ENCODE data around the gene KRT7.
"Not testable (repeated sequence)": the region's sequence is repeated elsewhere in the genome, so short reads cannot be mapped to it uniquely, and the experiment has no call there.

Gene KRT7

DNA sequence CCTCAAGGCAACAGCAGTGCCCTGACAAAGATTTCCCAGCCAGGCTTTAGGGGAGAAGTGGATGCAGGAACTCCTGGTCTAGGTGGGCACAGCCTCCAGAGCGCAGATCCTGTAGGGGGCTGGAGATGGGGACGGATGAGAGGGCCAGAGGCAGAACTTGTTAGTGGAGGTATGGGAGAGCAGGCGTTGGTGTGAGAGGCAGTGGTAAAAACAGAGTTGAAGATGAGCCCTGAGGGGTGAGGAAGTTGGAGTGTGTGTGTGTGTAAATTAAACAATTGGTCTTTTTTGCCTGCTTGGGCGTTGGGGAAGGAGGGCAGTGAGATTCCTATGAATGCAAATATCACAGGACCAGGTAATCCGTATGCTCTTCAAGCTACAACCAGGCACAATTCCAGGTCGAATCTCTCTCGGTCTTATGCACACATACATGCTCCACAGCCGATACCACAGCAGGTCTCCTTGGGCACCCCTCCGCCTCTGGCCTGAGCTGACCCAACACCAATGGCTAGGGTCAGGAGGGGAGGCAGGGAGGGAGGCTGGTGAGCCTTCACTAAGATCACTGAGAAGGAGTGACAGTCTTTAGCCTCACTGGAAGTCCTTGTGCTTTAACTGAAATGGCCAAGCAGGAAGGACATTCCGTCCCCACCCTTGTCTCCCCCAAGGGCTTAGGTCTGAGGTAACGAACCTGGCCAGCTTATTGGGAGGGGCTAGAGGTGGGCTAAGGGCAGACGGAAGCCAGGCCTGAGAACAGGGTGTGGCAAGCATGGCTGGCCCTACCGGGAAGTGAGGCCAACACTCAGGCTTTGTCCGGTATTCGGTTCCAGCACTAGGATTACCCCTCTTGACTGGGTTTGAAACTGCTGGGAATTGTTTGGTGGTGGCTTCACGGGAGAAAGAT lies 1.5 kb upstream of the KRT7 start:
- no peak for DNase-seq

DNA sequence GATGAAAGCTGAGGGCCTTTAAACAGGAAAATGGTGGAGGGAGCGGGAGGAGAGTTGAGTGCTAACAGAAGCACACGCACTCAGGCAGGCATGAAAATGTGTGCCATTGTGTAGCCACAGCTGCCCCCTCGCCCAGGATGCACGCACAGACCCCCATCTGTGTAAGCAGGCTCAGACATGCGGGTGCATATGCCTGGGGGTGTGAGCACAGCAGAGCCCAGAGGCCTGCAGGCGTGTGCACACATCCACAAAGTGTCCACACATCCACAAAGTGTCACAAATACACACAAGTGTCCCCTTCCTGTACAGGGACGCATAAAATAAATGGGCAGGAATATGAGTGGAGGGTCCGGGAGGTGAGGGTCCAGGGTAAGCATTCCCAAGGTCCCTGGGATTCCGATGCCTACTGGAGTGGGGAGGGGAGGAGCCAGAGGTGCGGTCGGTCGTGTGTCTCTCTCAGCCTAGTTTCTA lies 805 bp upstream of the KRT7 start:
- no peak for DNase-seq

DNA sequence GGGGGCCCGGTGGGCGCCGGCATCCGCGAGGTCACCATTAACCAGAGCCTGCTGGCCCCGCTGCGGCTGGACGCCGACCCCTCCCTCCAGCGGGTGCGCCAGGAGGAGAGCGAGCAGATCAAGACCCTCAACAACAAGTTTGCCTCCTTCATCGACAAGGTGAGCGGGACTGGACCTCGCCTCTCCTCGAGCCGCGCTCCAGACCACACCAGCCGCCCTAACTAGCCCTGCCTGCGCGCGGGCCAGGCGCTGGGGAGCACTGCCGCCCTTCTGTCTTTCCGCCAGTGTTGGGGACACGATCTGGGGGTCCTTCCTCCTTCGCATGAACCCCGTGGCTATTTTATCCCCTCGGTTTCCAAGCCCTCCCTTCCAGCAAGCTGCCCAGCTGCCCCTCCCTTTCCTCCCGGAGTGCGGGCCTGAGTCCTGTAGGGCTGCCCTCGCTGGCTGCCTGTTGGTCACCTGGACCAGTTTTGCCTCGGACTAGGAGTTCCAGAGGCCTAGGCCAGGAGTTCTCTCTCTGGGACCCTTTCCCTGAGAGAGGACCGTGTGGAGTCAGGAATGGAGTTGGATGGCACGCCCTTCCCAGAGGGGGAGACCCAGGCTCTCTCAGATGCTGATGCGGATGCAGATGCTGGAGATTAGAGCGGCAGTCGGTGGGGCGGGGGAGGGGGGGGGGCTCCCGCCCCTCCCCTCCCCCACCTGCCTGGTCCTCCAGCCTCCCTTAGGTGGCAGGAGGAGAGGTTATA lies 592 bp downstream of the KRT7 start:
- no peak for DNase-seq

DNA sequence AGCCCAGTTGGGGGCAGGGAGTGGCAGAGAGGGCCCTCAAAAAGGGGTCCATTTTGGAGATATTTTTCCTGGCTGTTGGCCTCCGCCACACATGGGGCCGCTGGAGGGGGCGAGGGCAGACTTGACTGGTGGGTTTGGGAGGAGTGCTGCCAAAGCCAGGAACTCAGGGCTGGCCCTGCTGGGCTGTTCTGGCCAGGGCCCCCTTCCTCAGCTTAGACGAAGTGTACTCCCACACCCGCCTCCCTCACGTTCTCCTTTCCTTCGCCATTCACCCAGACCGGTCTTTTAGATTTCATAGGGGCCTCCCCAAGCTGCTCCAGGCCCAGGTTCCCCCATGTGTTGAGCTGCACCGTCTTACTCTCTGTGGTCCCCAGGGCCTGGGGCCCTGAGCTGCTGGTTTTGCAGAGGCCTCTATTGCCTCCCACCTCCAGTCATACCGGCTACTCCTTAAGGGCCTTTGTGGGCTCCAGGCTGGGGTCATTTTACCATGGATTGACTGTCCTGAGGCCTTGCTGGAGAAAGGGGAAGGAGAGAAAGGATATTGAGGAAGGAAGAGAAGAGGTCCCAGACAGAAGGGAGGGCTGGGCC lies 1.3 kb downstream of the KRT7 start:
- no peak for DNase-seq

DNA sequence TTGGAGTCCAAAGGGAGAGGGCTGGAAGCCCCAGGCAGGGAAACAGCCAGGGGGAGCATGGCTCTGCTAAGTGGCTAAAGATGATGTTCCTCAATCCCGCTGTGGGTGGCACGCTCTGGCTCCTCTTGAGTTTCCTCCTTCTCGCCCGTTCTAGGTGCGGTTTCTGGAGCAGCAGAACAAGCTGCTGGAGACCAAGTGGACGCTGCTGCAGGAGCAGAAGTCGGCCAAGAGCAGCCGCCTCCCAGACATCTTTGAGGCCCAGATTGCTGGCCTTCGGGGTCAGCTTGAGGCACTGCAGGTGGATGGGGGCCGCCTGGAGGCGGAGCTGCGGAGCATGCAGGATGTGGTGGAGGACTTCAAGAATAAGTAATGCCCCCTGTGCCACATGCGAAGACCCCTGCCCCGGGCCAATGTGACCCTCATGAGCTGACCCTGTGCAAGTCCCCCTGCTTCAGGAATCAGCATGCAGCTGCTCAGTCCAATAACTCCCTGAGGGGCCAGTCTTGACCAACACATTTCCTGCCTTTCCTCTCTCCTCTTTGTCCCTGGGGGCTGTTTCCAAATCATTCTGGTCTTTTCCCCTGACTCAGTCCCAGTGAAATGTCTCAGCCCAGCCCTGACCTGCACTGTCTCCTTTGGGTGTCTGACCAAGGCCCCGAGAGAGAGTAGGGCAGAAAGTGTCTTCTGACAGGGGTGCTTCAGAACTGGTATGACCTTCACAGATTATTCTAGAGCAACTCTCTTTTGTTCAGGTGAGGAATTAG lies 2.1 kb downstream of the KRT7 start:
- no peak for DNase-seq

DNA sequence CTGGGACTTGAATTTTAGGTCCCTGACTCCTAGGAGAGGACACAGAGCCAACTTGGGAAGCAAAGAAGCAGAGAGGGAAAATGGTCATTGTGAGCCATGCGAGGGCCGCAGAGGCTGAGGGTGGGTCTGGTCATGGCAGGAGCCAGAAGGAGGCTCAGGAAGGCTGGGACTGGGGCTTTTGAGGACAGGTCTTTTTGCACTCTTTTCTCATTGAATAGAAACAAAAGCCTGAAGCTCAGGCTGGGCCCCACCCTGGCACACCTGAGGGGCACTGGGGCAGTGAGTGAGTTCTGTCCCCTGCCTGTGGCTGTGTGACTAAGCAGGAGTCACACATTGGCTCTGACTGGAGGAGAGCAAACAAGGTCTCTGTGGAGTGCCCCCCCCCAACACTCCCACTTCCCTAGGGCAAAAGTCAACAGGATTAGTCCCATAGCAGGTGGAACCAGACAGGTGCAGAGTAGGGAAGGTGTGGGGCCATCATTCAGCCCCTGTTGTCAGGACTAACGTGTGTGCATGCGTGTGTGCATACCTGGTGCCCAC lies 2.8 kb downstream of the KRT7 start:
- no peak for DNase-seq

DNA sequence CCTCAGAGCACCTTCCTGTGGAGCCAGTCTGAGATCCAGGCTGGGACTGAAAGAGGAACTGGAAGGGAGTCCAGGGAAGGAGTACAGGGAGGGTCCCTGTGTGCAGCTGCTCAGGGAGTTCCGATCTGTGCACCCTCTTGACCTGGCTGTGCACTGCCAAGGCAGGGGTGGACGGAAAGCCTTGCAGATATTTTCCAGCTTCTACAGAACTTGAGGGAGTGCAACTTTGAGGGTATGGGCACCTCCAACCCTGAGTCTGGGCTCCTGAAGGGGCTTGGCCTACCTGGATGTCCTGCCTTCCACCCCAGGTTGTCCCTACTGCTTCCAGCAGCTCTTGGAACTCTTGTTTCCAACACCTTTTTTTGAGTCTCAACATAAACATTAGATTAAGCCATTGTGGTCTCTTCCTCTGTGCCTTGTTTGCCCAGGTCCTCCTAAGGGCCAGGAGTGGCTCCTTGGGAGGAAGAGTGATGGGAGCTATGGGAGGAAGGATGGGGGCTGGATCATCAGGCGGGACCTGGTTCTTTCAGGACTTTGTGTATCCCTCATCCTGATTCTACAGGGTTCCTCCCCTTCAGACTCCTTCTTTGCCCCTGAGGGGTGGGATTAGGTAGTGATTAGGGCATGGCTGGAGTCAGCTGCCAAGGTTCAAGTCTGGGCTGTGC lies 3.5 kb downstream of the KRT7 start:
- DNase-seq: no peak

DNA sequence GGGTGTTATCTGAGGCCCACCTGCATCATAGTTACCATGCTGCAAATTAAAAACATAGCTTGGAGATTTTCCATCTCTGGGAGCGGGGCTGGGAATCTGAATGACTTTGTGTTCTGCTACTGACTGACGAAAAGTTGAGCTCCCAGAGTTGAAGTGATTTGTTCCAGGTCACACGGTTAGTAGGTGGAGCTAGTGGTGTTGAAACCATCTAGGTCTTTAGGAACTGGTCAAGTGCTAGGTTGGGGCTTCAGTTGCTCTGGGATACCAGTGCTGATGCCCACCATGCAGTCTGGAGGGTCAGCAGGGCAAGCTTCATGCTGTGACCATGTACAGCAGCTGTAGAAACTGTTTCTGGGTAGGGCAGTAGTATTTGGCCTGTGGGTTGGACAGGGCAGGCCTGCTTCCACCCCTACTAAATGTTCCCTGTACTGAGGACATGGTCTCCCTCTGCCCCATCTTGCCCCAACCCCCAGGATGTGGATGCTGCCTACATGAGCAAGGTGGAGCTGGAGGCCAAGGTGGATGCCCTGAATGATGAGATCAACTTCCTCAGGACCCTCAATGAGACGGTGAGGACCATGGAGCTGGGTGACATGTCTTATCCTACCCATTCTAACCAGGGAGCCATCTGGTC lies 5.3 kb downstream of the KRT7 start:
- DNase-seq: no peak

DNA sequence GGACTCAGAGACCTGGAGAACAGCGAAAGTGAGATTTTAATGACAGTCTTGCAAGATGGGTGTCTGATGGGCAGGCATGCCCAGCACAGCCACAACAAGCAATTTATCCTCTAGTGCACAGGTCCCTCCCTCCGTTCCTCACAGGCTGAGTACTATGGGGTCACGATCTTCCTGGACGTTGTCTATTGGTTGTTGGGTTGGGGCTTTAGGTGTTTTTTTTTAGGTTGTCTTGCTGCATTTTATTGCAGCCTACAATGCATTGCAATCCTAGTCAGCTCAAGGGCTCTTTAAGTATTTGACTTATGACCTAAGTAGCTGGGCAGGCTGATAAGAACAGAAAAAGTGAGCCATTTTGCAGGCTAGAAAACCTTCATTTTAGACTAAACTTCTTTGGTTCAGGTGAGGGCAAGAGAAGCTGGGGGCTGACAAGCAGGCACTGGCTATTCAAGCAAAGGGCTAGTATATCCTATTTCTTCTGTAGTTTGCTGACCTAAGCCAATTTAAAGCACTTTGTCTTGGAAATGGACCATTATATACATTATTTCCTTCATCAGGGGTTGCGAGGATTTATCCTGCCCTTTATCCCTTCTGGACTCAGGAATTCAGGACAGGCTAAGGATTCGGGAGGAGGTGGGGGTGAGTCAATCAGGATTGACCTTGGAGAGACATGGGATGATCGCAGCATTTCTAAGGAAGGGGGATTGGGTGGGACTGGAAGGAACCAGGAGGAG lies 6.0 kb downstream of the KRT7 start:
- no peak for DNase-seq

DNA sequence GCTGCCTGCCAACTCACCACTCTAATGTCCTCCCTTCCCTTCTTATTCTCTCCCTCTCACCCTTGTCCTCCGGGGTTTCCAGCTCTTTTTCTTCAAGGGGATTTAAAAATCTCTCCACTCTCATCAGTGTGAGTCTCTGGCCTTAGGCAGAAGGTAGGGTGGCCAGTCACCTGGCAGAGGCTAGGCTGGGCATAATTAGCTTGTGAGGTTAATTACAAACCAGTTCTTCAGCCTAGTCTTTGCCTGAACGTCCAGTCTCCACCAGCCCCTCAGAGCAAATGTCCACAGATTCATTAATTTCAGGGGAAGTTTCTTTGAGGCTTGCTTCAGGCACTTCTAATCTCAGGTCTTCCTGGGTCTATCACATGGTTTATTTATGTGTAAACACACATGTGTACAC lies 6.7 kb downstream of the KRT7 start:
- no peak for DNase-seq

DNA sequence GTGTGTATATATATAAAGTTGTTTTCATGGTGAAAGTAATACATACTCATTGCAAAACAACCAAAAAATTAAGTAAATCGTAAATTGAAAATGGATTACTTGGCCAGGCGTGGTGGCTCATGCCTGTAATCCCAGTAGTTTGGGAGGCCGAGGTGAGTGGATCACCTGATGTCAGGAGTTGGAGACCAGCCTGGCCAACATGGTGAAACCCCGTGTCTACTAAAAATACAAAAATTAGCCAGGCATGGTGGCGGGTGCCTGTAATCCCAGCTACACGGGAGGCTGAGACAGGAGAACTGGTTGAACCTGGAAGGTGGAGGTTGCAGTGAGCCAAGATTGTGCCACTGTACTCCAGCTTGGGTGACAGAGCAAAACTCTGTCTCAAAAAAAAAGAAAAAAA lies 7.2 kb downstream of the KRT7 start:
- not testable (repeated sequence) for DNase-seq

DNA sequence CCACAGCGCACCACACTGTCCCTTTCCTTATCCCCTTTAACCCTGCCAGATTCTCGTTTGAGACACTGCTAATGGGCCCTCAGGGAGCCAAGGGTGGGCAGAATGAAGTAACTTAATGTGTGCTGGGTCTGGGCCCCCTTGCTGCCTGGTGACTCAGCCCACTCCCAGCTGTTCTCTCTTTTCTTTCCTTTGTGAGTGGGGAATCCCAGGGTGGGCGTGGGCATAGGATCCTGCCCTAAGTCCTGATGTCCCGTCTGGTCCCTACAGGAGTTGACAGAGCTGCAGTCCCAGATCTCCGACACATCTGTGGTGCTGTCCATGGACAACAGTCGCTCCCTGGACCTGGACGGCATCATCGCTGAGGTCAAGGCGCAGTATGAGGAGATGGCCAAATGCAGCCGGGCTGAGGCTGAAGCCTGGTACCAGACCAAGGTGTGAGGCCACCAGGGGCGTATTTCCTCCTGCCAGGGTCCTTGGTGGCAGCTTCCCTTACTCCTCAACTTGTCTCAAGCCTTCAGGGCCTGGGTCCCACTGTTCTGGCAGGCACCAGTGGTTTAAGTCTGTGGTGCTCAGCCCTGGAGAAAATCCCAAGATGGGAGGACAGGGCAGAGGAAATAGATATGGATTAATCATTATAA lies 8.3 kb downstream of the KRT7 start:
- no peak for DNase-seq

DNA sequence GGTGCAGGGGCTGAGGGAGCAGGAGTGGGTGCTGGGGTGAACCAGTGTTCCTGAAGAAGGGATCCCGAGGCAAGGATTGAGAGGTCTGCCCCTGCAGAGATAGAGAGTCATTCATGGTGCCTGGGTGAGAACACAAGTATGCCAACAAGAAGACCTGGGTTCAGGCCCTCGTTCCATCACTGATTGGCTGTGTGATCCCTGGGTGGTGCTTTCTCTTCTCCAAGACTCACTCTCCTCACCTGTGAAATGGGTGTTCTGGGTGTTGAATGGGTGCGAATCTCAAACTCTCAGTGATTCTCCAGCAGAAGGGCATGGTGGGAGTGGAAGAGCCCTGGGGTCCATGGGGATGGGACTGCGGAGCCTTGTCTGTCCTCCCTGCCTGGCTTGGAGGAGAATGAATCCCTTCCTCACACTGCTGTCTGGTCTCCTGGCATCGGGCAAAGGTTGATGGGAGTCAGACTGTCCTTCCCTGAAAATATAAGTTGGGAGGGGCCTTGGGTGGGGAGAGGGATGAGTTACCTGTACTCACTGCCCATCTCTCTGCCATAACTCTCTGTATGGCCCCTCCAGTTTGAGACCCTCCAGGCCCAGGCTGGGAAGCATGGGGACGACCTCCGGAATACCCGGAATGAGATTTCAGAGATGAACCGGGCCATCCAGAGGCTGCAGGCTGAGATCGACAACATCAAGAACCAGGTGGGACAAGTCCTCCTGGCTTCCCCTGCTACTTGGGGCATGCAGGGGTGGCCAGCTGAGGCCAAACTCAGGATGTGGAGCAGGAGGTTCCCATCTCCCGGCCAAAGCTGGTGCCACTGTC lies 9.6 kb downstream of the KRT7 start:
- no peak for DNase-seq

DNA sequence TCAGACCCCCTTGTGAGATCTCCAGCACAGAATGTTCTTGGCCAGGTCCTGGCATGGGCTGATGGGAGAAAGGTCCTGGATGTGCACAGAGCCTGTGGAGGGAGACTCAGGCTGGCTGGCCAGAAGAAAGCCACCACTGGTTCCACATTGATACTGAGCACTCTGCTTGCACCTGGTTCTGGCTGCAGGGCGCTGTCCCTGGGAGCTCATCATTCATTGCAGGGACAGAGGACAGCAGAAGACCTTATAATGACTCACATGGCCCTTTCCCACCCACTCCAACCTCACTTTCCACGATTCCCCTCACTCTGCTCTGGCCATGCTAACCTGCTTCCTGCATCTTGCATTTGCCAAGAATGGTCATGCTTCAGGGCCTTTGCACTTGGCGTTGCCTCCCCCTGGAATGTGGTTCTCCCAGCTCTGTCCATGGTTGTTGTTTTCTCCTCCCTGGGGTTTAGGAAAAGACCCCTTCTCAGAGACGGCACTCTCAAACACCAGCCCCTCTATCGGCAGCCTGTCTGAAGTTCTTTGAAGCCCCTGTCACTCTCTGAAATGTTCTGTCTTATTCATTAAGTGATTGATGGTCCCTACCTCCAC lies 10.3 kb downstream of the KRT7 start:
- no peak for DNase-seq

DNA sequence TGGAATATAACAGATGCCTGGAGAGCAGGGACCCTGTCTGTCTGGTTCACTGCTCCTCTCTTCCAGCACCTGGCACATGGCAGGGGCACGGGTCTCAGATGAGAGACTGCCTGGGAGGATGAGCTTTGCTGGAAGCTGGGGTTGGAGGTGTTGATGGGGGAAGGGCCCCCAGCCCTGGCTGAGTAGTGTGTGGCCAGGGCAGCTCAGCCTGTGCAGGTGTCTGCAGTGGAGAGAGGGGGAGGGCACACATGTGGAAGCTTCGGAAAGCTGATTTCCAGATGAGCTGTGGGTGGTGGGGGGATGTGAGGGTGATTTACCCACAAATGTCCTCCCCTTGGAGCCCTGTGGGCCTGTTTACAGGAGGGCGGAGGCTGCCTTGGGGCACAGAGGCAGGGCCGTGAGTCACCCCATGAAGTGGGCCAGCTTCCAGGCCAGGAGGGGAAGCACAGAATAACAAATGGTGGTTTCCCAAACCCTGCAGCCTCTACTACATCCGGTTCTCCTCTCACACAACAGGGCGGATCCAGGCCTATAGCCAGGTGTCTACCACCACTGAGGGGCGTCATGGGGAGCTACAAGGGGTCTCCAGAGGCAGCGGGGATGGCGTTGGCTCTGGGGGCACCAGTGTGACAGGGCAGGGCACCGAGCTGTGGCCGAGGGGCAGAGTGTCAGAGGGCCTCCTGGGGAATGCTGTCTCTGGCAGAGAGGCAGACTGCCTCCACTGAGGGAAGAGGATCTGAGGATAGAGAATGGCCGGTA lies 11.0 kb downstream of the KRT7 start:
- peak; percentile 22 for DNase-seq

DNA sequence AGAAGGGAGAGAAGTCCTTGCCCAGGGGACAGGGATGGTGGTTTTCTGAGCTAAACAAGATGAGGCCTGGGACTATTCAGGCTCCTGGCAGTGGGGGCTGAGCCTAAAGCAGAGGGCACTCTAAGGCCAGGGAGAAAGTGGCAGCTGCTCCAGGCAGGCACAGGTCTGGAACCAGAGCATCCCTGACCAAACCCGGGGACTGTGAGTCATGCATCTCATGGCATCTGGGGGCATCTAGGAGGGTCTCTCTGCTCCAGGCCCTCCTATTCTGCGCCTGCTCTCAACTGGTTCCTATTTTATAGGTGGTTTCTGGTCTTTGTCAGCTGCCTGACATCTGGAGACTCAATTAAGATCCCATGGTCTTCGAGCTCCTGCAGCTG lies 11.6 kb downstream of the KRT7 start:
- DNase-seq: no peak

DNA sequence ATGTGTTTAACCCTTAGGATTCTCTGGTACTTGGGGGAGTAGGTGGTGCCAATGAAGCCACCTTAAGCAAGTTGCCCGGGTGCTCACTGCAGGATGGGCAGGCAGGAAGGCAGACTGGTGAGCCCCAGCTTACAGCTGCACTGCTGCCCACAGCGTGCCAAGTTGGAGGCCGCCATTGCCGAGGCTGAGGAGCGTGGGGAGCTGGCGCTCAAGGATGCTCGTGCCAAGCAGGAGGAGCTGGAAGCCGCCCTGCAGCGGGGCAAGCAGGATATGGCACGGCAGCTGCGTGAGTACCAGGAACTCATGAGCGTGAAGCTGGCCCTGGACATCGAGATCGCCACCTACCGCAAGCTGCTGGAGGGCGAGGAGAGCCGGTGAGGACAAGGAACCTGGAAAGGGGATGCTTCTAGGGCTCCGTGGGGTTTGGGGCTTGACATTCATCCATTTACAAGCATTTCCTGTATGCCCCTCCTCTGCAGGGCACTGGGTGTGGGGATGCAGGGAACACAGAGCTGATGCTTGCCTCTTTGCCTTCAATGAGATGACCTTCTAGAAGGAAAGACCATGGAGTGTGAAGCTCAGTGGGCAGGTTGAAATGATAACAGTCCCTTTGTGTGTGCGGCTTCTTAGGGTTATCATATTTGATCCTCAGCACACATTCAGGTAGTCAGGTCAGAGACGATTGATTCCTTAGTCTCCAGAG lies 12.4 kb downstream of the KRT7 start:
- DNase-seq: no peak

Measured in NCI-H1092 (cell line).